Neural progenitor cell (in vitro differentiated cells): Measurements from ENCODE around the gene KLHL30. TPM values are rescaled to one million over a fixed set of nuclear protein-coding genes. Genes with fewer than 3 reads are reported as not detected.

Source experiments
- DNase-seq: peaks from one replicate; pipeline ENCODE4 v3.0.0-alpha.2; 2016; ENCODE audit warnings: low spot score
- H2AFZ ChIP-seq: fragments of 200-600 bp; sonication (generic); replicated peaks from 2 replicates; pipeline ENCODE4 v1.6.1; 2016; ENCODE audit warnings: antibody characterized with exemption
- H3F3A ChIP-seq: fragments of 200-600 bp; sonication (generic); 2 replicates; pipeline ENCODE4 v1.6.1; 2016; ENCODE audit warnings: antibody characterized with exemption, low read depth
- H3K27ac ChIP-seq: fragments of 200-600 bp; sonication (generic); 2 replicates; pipeline ENCODE4 v1.5.1; 2016; ENCODE audit warnings: mild to moderate bottlenecking
- H3K27me3 ChIP-seq: fragments of 200-600 bp; sonication (generic); 2 replicates; pipeline ENCODE4 v1.6.1; 2016; ENCODE audit warnings: mild to moderate bottlenecking, moderate library complexity
- H3K36me3 ChIP-seq: fragments of 200-600 bp; sonication (generic); 2 replicates; pipeline ENCODE4 v1.5.1; 2016
- H3K4me1 ChIP-seq: fragments of 200-600 bp; sonication (generic); 2 replicates; pipeline ENCODE4 v1.6.1; 2016; ENCODE audit warnings: mixed run types
- H3K4me2 ChIP-seq: fragments of 200-600 bp; sonication (generic); 2 replicates; pipeline ENCODE4 v1.6.1; 2016
- H3K4me3 ChIP-seq: fragments of 200-600 bp; sonication (generic); 2 replicates; pipeline ENCODE4 v1.5.1; 2016
- H3K79me2 ChIP-seq: fragments of 200-600 bp; sonication (generic); 2 replicates; pipeline ENCODE4 v1.6.1; 2016; ENCODE audit warnings: low read depth
- H3K9ac ChIP-seq: fragments of 200-600 bp; sonication (generic); 2 replicates; pipeline ENCODE4 v1.6.1; 2016
- H3K9me3 ChIP-seq: fragments of 200-600 bp; sonication (generic); 2 replicates; pipeline ENCODE4 v1.5.1; 2016; ENCODE audit warnings: low read depth
- H4K20me1 ChIP-seq: fragments of 200-600 bp; sonication (generic); 2 replicates; pipeline ENCODE4 v1.6.1; 2016; ENCODE audit warnings: low read depth
- H3K27ac Mint-ChIP-seq: 3 replicates; pipeline ENCODE4 v1.8.0; 2021; ENCODE audit warnings: mixed read lengths
- H3K27me3 Mint-ChIP-seq: 2 replicates; pipeline ENCODE4 v1.8.0; 2022; ENCODE audit warnings: low read depth, mild to moderate bottlenecking, inconsistent platforms, moderate library complexity, mixed read lengths; ENCODE audit not compliant: insufficient read depth
- H3K36me3 Mint-ChIP-seq: 3 replicates; pipeline ENCODE4 v1.8.0; 2021; ENCODE audit warnings: mixed read lengths
- H3K4me1 Mint-ChIP-seq: 3 replicates; pipeline ENCODE4 v1.8.0; 2021; ENCODE audit warnings: mixed read lengths
- H3K4me3 Mint-ChIP-seq: 3 replicates; pipeline ENCODE4 v1.8.0; 2021; ENCODE audit warnings: mild to moderate bottlenecking, moderate library complexity, mixed read lengths
- H3K9me3 Mint-ChIP-seq: 3 replicates; pipeline ENCODE4 v1.8.0; 2020; ENCODE audit warnings: mixed read lengths
- CTCF ChIP-seq: fragments of 200-600 bp; sonication (generic); IDR thresholded peaks from 2 replicates; pipeline ENCODE4 v1.5.1; 2017; ENCODE audit warnings: antibody characterized with exemption, mild to moderate bottlenecking
- EZH2 ChIP-seq: fragments of 200-600 bp; sonication (generic); IDR thresholded peaks from 2 replicates; pipeline ENCODE4 v1.6.1; 2017; ENCODE audit warnings: antibody characterized with exemption, mild to moderate bottlenecking, moderate library complexity
- EZH2phosphoT487 ChIP-seq: fragments of 200-600 bp; sonication (generic); IDR thresholded peaks from 2 replicates; pipeline ENCODE4 v1.6.1; 2017; ENCODE audit warnings: antibody characterized with exemption
- total RNA-seq: library from RNA; depleted of rRNA; stranded (reverse); fragments of >200 nt; gene quantifications from 2 replicates; pipeline ENCODE4 v1.2.3, GENCODE V29; 2015; ENCODE audit warnings: low replicate concordance

KLHL30 gene
- total RNA-seq, 1 donor from 2014 or later: not detected

GRCh38 chr2:238092486-238093035 lies 45.9 kb upstream of the KLHL30 start:
- Histone ChIP-seq H3F3A (no peaks in the 10 kb centered on the region), H3K4me2 (no peak overlapping the region), H3K79me2 (no peaks in the 10 kb centered on the region), H2AFZ (no peak overlapping the region), H3K36me3 (no peaks in the 10 kb centered on the region), H3K27me3 (no peaks in the 10 kb centered on the region), H3K27ac (no peak overlapping the region), H3K9ac (no peak overlapping the region), H3K4me3 (no peak overlapping the region), H3K4me1 (peaks cover 7% of the 10 kb centered on the region), H3K9me3 (no peaks in the 10 kb centered on the region), H4K20me1 (no peaks in the 10 kb centered on the region)
- Mint-ChIP-seq H3K9me3 (no peaks in the 10 kb centered on the region), H3K27ac (no peak overlapping the region), H3K36me3 (peaks cover 5% of the 10 kb centered on the region), H3K4me1 (peaks cover 4% of the 10 kb centered on the region), H3K4me3 (no peak overlapping the region), H3K27me3 (peaks cover 2% of the 10 kb centered on the region)
- no peak for DNase-seq
- no peak for TF ChIP-seq CTCF
- TF ChIP-seq EZH2: no peak
- no peak for TF ChIP-seq EZH2phosphoT487

- no peak overlapping the region for H3K9ac ChIP-seq
- H3K4me2 ChIP-seq: no peak overlapping the region
- no peak overlapping the region for H3K4me3 ChIP-seq
- no peaks in the 10 kb centered on the region for H3K9me3 ChIP-seq
- DNase-seq: no peak
- TF ChIP-seq CTCF (no peak), EZH2 (no peak), EZH2phosphoT487 (no peak)
- H3K4me3 Mint-ChIP-seq: no peak overlapping the region
- peaks cover 7% of the 10 kb centered on the region for H3K4me1 ChIP-seq
- H3K27me3 ChIP-seq: no peaks in the 10 kb centered on the region
- H3K79me2 ChIP-seq: no peaks in the 10 kb centered on the region
- H3K27ac ChIP-seq: no peak overlapping the region
- peaks cover 2% of the 10 kb centered on the region for H3K27me3 Mint-ChIP-seq
- no peak overlapping the region for H2AFZ ChIP-seq
- no peak overlapping the region for H3K27ac Mint-ChIP-seq
- H3K4me1 Mint-ChIP-seq: peaks cover 6% of the 10 kb centered on the region
- H3K36me3 ChIP-seq: no peaks in the 10 kb centered on the region
- H3F3A ChIP-seq: no peaks in the 10 kb centered on the region
- no peaks in the 10 kb centered on the region for H4K20me1 ChIP-seq
- H3K36me3 Mint-ChIP-seq: peaks cover 7% of the 10 kb centered on the region
- no peaks in the 10 kb centered on the region for H3K9me3 Mint-ChIP-seq
Observed at GRCh38 chr2:238093181-238094140, 45.0 kb upstream of the KLHL30 start.

- no peak overlapping the region for H3K4me2 ChIP-seq
- no peak overlapping the region for H3K9ac ChIP-seq
- H3K27me3 ChIP-seq: no peaks in the 10 kb centered on the region
- Mint-ChIP-seq H3K27ac (no peak overlapping the region), H3K4me3 (no peak overlapping the region), H3K9me3 (no peaks in the 10 kb centered on the region), H3K4me1 (peaks cover 14% of the 10 kb centered on the region), H3K27me3 (peaks cover 5% of the 10 kb centered on the region), H3K36me3 (peaks cover 11% of the 10 kb centered on the region)
- no peak overlapping the region for H2AFZ ChIP-seq
- DNase-seq: no peak
- no peaks in the 10 kb centered on the region for H3K36me3 ChIP-seq
- H4K20me1 ChIP-seq: no peaks in the 10 kb centered on the region
- no peak overlapping the region for H3K4me3 ChIP-seq
- no peaks in the 10 kb centered on the region for H3F3A ChIP-seq
- no peak for TF ChIP-seq CTCF
- TF ChIP-seq EZH2: no peak
- no peak for TF ChIP-seq EZH2phosphoT487
- H3K4me1 ChIP-seq: peaks cover 7% of the 10 kb centered on the region
- H3K79me2 ChIP-seq: no peaks in the 10 kb centered on the region
- H3K9me3 ChIP-seq: no peaks in the 10 kb centered on the region
- no peak overlapping the region for H3K27ac ChIP-seq
Observed at GRCh38 chr2:238094438-238095022, 43.9 kb upstream of the KLHL30 start.
